ENCODE measurements around the gene SLC8A3. TPM values are rescaled to one million over a fixed set of nuclear protein-coding genes. Genes with fewer than 3 reads are reported as not detected.

SLC8A3 gene
- total RNA-seq, 2 donors from 2014 or later, result under 0.01 to 0.66 TPM

DNA sequence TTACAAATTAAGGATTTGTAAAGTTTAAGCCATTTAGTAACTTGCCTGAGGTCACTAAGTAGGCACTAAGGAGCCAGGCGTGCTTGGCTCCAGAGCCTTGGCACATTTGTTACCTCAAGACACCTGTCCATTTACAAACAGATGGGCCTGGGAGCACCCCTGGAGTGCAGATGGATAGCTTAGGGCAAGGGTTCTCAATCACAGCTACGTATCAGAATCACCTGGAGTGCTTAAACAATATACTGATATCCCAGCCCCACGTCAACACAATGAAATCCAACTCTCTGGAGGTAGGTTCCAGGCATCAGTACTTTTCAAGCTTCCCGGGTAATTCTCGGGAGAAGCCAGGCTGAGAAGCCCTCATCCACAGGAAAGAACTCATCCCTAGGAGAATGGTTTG, 45.4 kb downstream of the SLC8A3 start:
- TF ChIP-seq, protein P1, sequence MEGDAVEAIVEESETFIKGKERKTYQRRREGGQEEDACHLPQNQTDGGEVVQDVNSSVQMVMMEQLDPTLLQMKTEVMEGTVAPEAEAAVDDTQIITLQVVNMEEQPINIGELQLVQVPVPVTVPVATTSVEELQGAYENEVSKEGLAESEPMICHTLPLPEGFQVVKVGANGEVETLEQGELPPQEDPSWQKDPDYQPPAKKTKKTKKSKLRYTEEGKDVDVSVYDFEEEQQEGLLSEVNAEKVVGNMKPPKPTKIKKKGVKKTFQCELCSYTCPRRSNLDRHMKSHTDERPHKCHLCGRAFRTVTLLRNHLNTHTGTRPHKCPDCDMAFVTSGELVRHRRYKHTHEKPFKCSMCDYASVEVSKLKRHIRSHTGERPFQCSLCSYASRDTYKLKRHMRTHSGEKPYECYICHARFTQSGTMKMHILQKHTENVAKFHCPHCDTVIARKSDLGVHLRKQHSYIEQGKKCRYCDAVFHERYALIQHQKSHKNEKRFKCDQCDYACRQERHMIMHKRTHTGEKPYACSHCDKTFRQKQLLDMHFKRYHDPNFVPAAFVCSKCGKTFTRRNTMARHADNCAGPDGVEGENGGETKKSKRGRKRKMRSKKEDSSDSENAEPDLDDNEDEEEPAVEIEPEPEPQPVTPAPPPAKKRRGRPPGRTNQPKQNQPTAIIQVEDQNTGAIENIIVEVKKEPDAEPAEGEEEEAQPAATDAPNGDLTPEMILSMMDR (IDR thresholded peaks at IDR 0.05), result no peak
- TF ChIP-seq POLR2A (IDR thresholded peaks at IDR 0.05), result no peak
- no peak overlapping the region for H3K4me3 ChIP-seq
- WGBS, 2 donors, result 81% methylated on average over 5 of the region's 5 CpGs
- ATAC-seq (no peak), DNase-seq (no peak)
- H3K9me3 ChIP-seq, result no peaks in the 10 kb centered on the region
- no peaks in the 10 kb centered on the region for H3K27me3 ChIP-seq
- intact Hi-C loops (cut with DNase I), result no loop called here
- H3K4me1 ChIP-seq, result no peaks in the 10 kb centered on the region
- H3K27ac ChIP-seq, result no peak overlapping the region
- H3K36me3 ChIP-seq (replicated peaks in 1 of 2; ENCODE audit: insufficient read depth in 1 of 2, low read depth in 2 of 2), result no peaks in the 10 kb centered on the region

DNA sequence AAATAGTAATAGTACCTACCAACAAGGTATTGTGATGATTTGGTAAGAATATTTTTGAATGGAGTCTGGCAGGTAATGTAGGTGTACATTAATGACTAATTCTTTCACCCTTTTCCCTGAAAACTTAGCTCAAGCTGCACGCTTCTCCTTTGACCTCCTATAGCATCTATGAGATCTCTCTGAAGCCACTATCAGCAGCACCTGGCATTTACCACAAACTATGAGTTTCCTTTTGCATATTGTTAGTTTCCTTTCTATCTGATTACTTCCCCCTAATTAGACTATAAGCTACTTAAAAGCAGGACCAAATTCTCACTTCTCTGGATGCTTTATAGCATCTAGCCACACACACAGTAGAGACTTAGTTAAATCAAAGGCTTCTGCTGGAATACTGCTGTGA, 48.1 kb downstream of the SLC8A3 start:
- intact Hi-C loops (cut with DNase I), result no loop called here
- 50 to 67% methylated on average over 1 of the region's 1 CpG for WGBS, 2 donors
- no peaks in the 10 kb centered on the region for H3K4me1 ChIP-seq
- no peak overlapping the region for H3K27ac ChIP-seq
- H3K36me3 ChIP-seq (replicated peaks in 1 of 2; ENCODE audit: insufficient read depth in 1 of 2, low read depth in 2 of 2), result no peaks in the 10 kb centered on the region
- no peak for TF ChIP-seq POLR2A (IDR thresholded peaks at IDR 0.05)
- TF ChIP-seq, protein P1 (IDR thresholded peaks at IDR 0.05), result no peak
- no peak overlapping the region for H3K4me3 ChIP-seq
- H3K9me3 ChIP-seq, result no peaks in the 10 kb centered on the region
- DNase-seq (no peak), ATAC-seq (no peak)
- H3K27me3 ChIP-seq, result no peaks in the 10 kb centered on the region

DNA sequence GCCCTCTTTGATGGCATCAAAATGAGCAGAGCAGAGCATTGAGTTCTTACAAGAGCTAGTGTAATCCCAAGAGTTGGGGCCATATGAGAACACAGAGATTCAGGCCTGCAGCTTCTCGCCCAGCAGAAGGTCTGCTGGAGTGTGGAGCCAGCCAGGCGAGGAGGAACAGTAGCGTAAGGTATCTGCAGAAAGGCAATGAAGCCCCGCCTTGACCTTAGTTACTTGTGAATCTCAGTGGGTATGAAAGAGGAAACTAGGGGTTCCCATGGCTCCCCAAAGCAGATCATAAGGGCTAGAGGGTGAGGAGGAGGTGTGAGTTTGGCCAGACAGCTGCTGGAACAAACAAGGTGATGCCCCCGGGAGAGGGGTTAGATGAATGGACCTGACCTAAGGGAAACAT, 49.4 kb downstream of the SLC8A3 start:
- 80 to 84% methylated on average over 5 of the region's 5 CpGs for WGBS, 2 donors

DNA sequence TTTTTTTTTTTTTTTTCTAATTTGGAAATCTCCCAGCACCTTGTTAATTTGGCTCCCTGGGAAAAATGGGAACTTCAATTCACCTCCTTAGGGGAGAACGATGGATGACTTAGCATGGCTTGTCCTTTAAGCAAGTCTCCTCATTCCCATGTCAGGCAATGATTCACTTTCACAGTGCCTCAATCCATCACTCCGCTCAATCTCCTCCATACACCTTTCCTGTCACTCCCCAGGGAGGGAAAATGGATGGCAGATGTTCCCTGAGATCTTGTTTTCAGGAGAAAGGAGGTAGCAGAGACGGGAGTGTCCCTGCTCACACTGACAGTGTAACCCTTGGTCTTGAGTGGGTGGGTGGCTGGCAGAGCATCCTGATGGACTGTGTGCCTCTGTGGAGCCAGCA, 51.0 kb downstream of the SLC8A3 start:
- WGBS, 2 donors, result 74 to 81% methylated on average over 3 of the region's 3 CpGs
- Histone ChIP-seq H3K9me3 (no peaks in the 10 kb centered on the region), H3K4me1 (no peaks in the 10 kb centered on the region), H3K36me3 (replicated peaks in 1 of 2; ENCODE audit: insufficient read depth in 1 of 2, low read depth in 2 of 2) (no peaks in the 10 kb centered on the region), H3K27ac (no peak overlapping the region), H3K27me3 (no peaks in the 10 kb centered on the region), H3K4me3 (no peak overlapping the region)
- TF ChIP-seq, protein P1 (IDR thresholded peaks at IDR 0.05), result no peak
- no peak for TF ChIP-seq POLR2A (IDR thresholded peaks at IDR 0.05)
- ATAC-seq, result no peak
- DNase-seq, result no peak
- intact Hi-C loops (cut with DNase I), result no loop called here

More for the DNA sequence above, 49.4 kb downstream of the SLC8A3 start:
- H3K27ac ChIP-seq, result no peak overlapping the region
- no peaks in the 10 kb centered on the region for H3K9me3 ChIP-seq
- no peak overlapping the region for H3K4me3 ChIP-seq
- no peaks in the 10 kb centered on the region for H3K4me1 ChIP-seq
- intact Hi-C loops (cut with DNase I), result no loop called here
- H3K27me3 ChIP-seq, result no peaks in the 10 kb centered on the region
- ATAC-seq (no peak), DNase-seq (no peak)
- H3K36me3 ChIP-seq (replicated peaks in 1 of 2; ENCODE audit: insufficient read depth in 1 of 2, low read depth in 2 of 2), result no peaks in the 10 kb centered on the region
- TF ChIP-seq, protein P1 (IDR thresholded peaks at IDR 0.05), result no peak
- no peak for TF ChIP-seq POLR2A (IDR thresholded peaks at IDR 0.05)

DNA sequence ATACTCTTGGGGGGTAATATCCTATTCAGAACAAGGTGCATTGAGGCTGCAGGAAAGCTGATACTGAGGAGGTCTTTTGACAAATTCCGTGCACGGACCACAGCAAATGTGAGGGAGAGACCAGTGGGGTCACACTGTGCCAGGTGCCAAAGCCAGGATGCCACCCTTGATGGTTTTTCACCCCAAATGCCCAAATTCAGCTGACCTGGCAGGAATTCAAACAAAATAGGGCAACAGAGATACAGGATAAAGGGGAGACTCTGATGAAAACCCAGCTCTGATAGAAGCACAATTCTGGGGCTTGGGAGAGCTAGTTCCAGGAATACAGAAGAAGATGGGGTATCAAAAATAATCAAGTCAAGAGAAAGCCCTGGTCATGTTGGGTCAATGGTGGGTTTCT, 55.3 kb downstream of the SLC8A3 start:
- ATAC-seq, result no peak

More for the DNA sequence above, 55.3 kb downstream of the SLC8A3 start:
- Histone ChIP-seq H3K36me3 (replicated peaks in 1 of 2; ENCODE audit: insufficient read depth in 1 of 2, low read depth in 2 of 2) (no peaks in the 10 kb centered on the region), H3K27me3 (no peaks in the 10 kb centered on the region), H3K4me1 (no peaks in the 10 kb centered on the region), H3K4me3 (no peak overlapping the region), H3K9me3 (no peaks in the 10 kb centered on the region), H3K27ac (no peak overlapping the region)
- intact Hi-C loops (cut with DNase I), result no loop called here
- WGBS, 2 donors, result 71 to 95% methylated on average over 2 of the region's 2 CpGs
- no peak for TF ChIP-seq POLR2A (IDR thresholded peaks at IDR 0.05)
- TF ChIP-seq, protein P1 (IDR thresholded peaks at IDR 0.05), result no peak
- no peak for DNase-seq
